K562 (cell line): Measurements from ENCODE around the gene MTERF4. TPM values are rescaled to one million over a fixed set of nuclear protein-coding genes. Genes with fewer than 3 reads are reported as not detected.

ENCODE experiments used
- CBX2 ChIP-seq: fragments of 200-600 bp; sonication (generic); IDR thresholded peaks from one replicate; pipeline ENCODE4 v1.6.1; 2012; ENCODE audit warnings: mild to moderate bottlenecking, low read length, inconsistent platforms; ENCODE audit not compliant: insufficient read depth, poor library complexity, severe bottlenecking
- CEBPG ChIP-seq, 3 experiments: fragments of 200-800 bp in 1 of 3; sonication (Bioruptor generic) in 1 of 3; sonication (generic) in 1 of 3; formaldehyde crosslinking in 1 of 3; IDR thresholded peaks in 2 of 3; conservative IDR thresholded peaks in 1 of 3; 2 replicates each; pipeline versions ENCODE4 v1.6.1 to v1.8.0; 2016 to 2022; ENCODE audit warnings: missing compliant biosample characterization in 2 of 3, missing genetic modification characterization in 2 of 3, mild to moderate bottlenecking in 1 of 3, missing genetic modification reagents in 1 of 3
- GTF2E2 ChIP-seq: fragments of 200-800 bp; sonication (Bioruptor generic); IDR thresholded peaks from 2 replicates; pipeline ENCODE4 v1.6.1; 2016; ENCODE audit warnings: missing genetic modification characterization, missing compliant biosample characterization
- GTF3C2 ChIP-seq: IDR thresholded peaks from 3 replicates; pipeline ENCODE4 v1.6.1; 2011; ENCODE audit warnings: borderline replicate concordance, mild to moderate bottlenecking, moderate library complexity; ENCODE audit not compliant: insufficient read length; ENCODE audit errors: extremely low read depth
- MNT ChIP-seq, 2 experiments: fragments of 450-650 bp; conservative IDR thresholded peaks; 2 replicates each; pipeline ENCODE4 v1.6.1; 2017; ENCODE audit warnings: mild to moderate bottlenecking in 2 of 2, moderate library complexity in 2 of 2
- SP1 ChIP-seq: sonication (generic); formaldehyde crosslinking; IDR thresholded peaks from 2 replicates; pipeline ENCODE4 v1.8.1; 2022; ENCODE audit warnings: mild to moderate bottlenecking, missing genetic modification reagents
- TCF15 ChIP-seq: fragments of 250-450 bp; sonication (Bioruptor Pico); IDR thresholded peaks from 2 replicates; pipeline ENCODE4 v1.8.0; 2022; ENCODE audit warnings: moderate library complexity, mild to moderate bottlenecking, inconsistent platforms
- TCFL5 ChIP-seq: fragments of 250-450 bp; sonication (Bioruptor Pico); conservative IDR thresholded peaks from 2 replicates; pipeline ENCODE4 v1.6.1; 2021; ENCODE audit warnings: mild to moderate bottlenecking, moderate library complexity, matching md5 sums
- ZNF316 ChIP-seq: fragments of 450-650 bp; IDR thresholded peaks from 2 replicates; pipeline ENCODE4 v1.6.1; 2016
- polyA plus RNA-seq, 8 experiments: library from polyadenylated mRNA; depleted of rRNA in 4 of 8; stranded (reverse) in 5 of 8; unstranded in 3 of 8; fragments of >200 nt; fragmentation: Nextera tagmentation in 2 of 8; fragmentation: Illumina TruSeq in 1 of 8; extraction: Ambion mirVana in 2 of 8; extraction: Trizol in 1 of 8; gene quantifications; 2 replicates each; pipeline versions ENCODE4 v1.2.1 to v1.2.3, GENCODE V29; 2011 to 2014; ENCODE audit warnings: inconsistent platforms in 1 of 8, missing spikeins in 1 of 8
- total RNA-seq, 7 experiments: library from RNA; depleted of rRNA in 6 of 7; stranded (reverse); fragments of >200 nt in 6 of 7; fragmentation: Illumina TruSeq in 2 of 7; extraction: Trizol in 2 of 7; gene quantifications; 2 replicates each; pipeline versions ENCODE4 v1.2.1 to v1.2.3, GENCODE V29; 2011 to 2021; ENCODE audit warnings: low replicate concordance in 1 of 7

The MTERF4 gene
- total and polyA plus RNA-seq, 9 of the 15 experiments (the other 6 are each of a cell fraction or from before 2014, with no cell fraction given), result 15.3 to 29.6 (median 21.2) TPM

- no peak for TF ChIP-seq ZNF316
- TF ChIP-seq SP1 (CRISPR knock-in tag), result no peak
- TF ChIP-seq GTF2E2 (tag), result no peak
- no peak for TF ChIP-seq TCF15 (CRISPR knock-in tag)
- no peak for TF ChIP-seq CBX2
- no peak for TF ChIP-seq CEBPG (CRISPR knock-in tag; IDR thresholded peaks at IDR 0.05)
- TF ChIP-seq CEBPG (tag; conservative IDR thresholded peaks at IDR 0.05 in 1 of 2, IDR thresholded peaks at IDR 0.05 in 1 of 2), result no peak
- no peak for TF ChIP-seq GTF3C2
- TF ChIP-seq MNT (conservative IDR thresholded peaks at IDR 0.05), result no peak
- TF ChIP-seq TCFL5 (CRISPR knock-in tag), result no peak
Measured at GRCh38 chr2:241070361-241070760, 31.7 kb downstream of the MTERF4 start (continued).
